Fibroblast of skin of back (primary cell): ENCODE results near the gene GLT8D2.
"Not testable (repeated sequence)": the region's sequence is repeated elsewhere in the genome, so short reads cannot be mapped to it uniquely, and the experiment has no call there.

Source experiments
- DNase-seq: peaks from one replicate; pipeline ENCODE4 v3.0.0-alpha.2; 2013

GLT8D2 gene

DNA sequence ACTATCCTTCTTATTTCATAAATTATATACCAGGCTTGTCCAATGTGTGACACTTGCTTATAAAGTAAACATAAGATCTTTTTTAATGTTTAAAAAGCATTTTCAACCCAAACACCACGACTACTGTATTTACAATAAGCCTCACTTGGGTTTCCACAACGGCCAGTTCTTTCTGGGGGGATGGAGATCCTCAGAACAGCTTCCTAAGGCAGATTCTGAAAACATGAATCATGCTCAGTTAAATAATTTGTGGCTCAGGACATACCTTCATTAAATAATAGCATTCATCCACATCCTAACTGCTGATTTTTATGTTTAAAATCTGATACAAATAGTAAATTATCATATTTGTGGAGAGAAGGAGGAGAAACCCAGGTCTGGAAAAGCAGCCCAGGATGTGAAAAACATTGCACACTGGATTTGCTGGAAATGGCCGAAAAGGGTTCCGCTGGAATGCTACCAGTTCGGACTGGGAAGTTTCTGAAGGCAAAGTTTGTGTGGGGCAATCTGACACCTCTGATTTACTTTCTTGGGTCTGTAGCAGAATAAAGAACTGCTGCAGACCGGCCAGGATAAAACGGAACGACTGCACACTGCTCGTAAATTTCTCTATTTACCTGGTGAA, 597 bp downstream of the GLT8D2 start:
- peak; percentile 66 for DNase-seq

GRCh38 chr12:104048811-104049210, 1.2 kb downstream of the GLT8D2 start:
- DNase-seq = no peak

DNA sequence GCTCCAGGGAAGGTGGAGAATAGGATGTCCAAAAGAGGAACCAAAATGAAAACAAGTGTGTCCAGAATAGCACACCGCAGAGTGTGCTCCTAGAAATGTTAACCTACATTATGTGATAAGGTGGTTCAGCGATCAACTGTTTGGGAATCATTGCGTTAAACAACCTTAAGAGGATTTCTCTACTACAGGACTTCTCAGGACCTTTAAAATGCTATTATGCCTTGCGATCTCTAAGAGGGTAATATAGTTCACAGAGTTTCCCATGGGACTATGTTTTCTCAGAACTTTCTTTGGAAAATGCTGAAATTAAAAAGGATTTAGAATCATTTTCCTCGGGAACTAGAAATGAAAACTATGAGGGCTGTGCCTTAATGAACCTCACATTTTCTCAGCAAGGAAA, 1.8 kb downstream of the GLT8D2 start:
- no peak for DNase-seq

- DNase-seq = no peak
Measured at GRCh38 chr12:104046306-104046705, 3.7 kb downstream of the GLT8D2 start.

DNA sequence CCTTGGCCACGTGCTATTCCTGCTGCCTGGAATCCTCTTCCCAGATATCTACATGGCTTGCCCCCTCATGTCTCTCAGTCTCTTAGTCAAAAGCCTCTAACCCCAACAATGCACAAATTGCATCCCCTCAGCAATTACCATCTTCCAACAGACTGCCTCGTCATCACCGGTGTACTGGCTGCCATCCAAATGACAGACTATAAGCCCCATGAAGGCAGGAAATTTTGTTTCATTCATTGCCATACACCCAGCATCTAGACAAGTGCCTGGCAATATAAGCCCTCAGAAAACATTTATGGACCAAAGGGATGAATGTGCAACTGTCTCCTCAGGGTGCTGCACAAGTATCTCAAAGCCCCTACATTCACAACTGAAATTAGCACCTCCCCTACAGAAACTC, 5.8 kb downstream of the GLT8D2 start:
- DNase-seq = no peak

GRCh38 chr12:104042580-104042979, 7.4 kb downstream of the GLT8D2 start:
- DNase-seq = no peak

DNA sequence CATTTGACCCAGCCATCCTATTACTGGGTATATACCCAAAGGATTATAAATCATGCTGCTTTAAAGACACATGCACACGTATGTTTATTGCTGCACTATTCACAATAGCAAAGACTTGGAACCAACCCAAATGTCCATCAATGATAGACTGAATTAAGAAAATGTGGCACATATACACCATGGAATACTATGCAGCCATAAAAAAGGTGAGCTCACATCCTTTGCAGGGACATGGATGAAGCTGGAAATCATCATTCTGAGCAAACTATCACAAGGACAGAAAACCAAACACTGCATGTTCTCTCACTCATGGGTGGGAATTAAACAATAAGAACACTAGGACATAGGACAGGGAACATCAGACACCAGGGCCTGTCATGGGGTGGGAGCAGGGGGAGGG, 10.2 kb downstream of the GLT8D2 start:
- DNase-seq = not testable (repeated sequence)

DNA sequence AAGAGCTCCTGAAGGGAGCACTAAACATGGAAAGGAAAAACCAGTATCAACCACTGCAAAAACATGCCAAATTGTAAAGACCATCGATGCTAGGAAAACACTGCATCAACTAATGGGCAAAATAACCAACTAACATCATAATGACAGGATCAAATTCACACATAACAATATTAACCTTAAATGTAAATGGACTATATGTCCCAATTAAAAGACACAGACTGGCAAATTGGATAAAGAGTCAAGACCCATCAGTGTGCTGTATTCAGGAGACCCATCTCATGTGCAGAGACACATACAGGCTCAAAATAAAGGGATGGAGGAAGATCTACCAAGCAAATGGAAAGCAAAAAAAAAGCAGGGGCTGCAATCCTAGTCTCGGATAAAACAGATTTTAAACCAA, 13.8 kb downstream of the GLT8D2 start:
- not testable (repeated sequence) for DNase-seq

- DNase-seq = not testable (repeated sequence)
Measured at GRCh38 chr12:104030596-104030995, 19.4 kb downstream of the GLT8D2 start.

GRCh38 chr12:104026841-104027599, 23.0 kb downstream of the GLT8D2 start:
- DNase-seq = no peak

GRCh38 chr12:104025771-104026170, 24.2 kb downstream of the GLT8D2 start:
- no peak for DNase-seq

GRCh38 chr12:104024348-104024747, 25.6 kb downstream of the GLT8D2 start:
- DNase-seq = no peak

DNA sequence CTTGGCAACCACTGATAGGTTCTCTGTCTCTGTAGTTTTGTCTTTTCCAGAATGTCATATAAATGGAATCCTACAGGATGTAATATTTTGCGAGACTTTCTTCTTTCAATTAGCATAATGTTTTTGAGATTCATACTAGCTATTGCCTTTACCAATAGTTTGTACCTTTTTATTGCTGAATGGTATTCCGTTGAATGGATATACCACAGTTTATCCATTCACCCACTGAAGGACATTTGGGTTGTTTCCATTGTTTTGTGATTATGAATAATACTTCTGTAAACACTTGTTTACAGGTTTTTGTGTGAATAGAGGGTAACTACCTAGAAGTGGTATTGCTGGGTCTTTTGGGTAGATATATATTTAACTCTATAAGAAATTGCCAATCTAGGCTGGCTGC, 26.3 kb downstream of the GLT8D2 start:
- DNase-seq = no peak

DNA sequence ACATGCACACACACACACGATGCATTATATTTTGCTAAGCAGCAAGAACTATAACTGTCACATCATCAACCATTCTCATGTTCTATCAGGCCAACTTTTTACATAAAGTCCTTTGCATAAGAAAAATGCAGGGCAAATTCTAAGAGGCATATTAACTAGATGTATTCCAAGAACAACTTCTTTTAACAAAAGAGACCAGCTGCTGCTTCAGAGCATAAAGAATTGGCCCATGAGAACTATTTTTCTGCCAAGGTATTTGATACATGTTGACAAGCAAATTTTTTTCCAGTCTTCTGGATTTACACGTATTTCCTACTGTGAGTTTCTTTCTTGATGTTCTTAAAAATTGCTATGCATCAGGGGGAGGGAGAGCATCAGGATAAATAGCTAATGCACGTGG, 27.2 kb downstream of the GLT8D2 start:
- no peak for DNase-seq

DNA sequence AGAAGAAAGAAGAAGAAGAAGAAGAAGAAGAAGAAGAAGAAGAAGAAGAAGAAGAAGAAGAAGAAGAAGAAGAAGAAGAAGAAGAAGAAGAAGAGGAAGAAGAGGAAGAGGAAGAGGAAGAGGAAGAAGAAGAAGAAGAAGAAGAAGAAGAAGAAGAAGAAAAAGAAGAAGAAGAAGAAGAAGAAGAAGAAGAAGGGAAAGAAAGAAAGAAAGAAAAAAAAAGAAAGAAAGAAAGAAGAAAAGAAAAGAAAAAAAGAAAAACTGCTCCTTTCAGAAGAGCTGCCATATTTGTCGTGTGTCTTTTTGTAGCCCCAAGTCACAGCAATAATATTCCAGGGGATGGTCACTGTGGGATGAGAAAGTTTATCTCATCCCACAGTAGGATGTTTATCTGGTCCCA, 28.1 kb downstream of the GLT8D2 start:
- not testable (repeated sequence) for DNase-seq

GRCh38 chr12:104012331-104012730, 37.7 kb downstream of the GLT8D2 start:
- peak; percentile 11 for DNase-seq

- DNase-seq = peak; percentile 92
Measured at GRCh38 chr12:104011253-104011652, 38.7 kb downstream of the GLT8D2 start.

DNA sequence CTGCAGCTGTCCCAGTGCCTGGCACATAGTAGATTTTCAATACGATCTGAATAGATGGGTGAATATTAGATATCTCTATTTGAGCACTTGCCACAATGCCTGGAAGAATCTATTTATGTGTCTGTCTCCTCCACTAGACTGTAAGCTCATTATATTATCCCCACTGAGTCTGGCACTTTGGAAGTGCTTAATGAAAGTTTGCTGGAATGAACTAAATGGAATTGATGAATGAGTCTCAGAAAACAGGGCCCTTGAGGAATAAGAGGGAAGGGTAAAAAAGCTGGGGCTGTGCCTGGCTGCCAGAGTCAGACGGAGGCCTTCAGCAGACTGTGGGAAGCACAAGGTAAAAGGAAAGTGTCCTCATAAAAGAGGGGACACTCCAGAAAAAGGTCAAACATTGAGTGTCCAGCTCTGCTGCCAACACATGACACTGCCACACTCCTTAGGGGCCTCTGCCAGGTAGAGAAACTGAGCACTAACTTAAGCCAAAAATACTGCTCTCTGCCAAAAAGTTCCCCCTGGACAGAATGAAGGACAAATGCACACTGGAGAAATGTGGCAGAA, 39.3 kb downstream of the GLT8D2 start:
- no peak for DNase-seq

GRCh38 chr12:104010121-104010520, 39.9 kb downstream of the GLT8D2 start:
- no peak for DNase-seq

DNA sequence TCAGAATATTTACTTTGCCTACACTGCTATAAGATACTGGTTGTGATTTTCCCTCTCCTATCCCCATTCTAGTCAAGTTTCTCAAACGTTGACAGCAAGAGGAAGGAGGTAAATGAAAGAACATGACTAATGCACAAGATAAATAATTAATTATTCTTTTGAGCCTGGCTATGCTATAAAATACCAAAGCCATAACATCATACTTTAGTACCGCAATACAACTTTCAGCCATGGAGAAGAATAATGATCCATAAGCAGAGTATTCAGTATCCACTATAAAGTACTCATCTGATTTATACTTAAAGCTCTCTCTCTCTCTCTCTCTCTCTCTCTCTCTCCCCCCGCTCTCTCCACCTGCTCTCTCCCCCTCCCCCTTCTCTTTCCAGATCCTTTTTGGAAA, 43.1 kb downstream of the GLT8D2 start:
- peak; percentile 85 for DNase-seq

DNA sequence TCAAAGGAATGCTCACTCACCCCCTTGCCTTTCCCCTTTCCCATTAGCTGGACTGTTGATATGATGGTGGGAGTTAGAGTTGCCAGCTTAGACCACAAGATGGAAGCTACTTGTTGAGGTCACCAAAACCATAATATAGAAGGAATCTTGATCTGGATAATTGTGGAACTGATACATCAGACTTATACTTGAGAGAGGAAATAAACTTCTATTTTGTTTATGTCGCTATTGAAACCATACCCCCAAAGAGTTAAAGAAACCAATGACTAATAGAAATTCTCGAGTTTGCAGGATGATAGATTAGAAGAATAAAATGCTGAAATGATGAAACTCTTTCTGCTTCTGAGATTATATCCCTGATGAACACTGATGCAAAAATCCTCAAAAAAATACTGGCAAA, 46.4 kb downstream of the GLT8D2 start:
- DNase-seq = peak; percentile 18

GRCh38 chr12:104002686-104003085, 47.3 kb downstream of the GLT8D2 start:
- DNase-seq = no peak

DNA sequence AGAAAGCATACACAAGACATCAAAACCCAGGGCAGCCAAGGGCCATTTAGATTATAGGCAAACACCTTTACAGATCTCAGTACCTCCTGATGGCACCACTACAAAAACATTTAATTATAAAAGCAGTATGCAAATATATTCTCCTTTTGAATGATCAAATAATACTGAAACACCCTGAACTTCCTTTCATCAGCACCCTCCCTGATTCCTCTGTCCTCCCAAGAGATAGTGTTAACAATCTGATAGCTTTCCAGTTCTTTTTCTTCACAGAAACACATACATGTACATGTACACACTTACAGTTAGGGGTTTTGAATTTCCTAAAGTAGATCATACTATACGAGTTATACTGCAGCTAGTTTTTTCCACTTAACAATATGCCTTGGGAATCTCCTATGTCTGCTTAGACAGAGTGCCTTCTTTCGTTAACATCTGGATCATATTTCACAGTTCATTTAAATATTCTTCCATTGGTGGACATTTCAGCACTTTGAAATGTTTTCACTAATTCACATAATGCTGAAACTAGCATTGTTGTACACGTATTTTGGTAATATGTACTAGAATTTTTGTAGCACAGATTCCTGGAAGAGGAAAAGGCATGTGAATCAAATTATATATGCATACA, 49.1 kb downstream of the GLT8D2 start:
- no peak for DNase-seq

- no peak for DNase-seq
Measured at GRCh38 chr12:103998976-103999375, 51.0 kb downstream of the GLT8D2 start.
